ENCODE measurements around the gene SPEN. TPM values are rescaled to one million over a fixed set of nuclear protein-coding genes. Genes with fewer than 3 reads are reported as not detected.
"Not testable (repeated sequence)": the region's sequence is repeated elsewhere in the genome, so short reads cannot be mapped to it uniquely, and the experiment has no call there.

SPEN gene
- total RNA-seq, 2 experiments from 2014 or later = 73.5 to 76.7 TPM

GRCh38 chr1:15974855-15975254 lies 127.3 kb downstream of the SPEN start:
- Mint-ChIP-seq H3K9me3 (no peaks in the 10 kb centered on the region), H3K27me3 (no peaks in the 10 kb centered on the region), H3K4me1 (ENCODE audit: low read depth) (peaks cover 38% of the 10 kb centered on the region), H3K4me3 (peak overlapping the region; percentile 93), H3K27ac (peak overlapping the region; percentile 92), H3K36me3 (ENCODE audit: low read depth) (peaks cover 42% of the 10 kb centered on the region)
- H3K27me3 ChIP-seq (ENCODE audit: control insufficient read depth in 1 of 2, insufficient read depth in 2 of 2, low read length in 2 of 2) = no peaks in the 10 kb centered on the region
- POLR2A ChIA-PET = interaction anchor here (0.6 to 3.0 kb wide), 6 partner anchors 8 to 188 kb away, joined by 3 to 29 read pairs (median 10); partner anchors contain the start of gene SPEN
- no peak for ATAC-seq (ENCODE audit: poor library complexity)
- peaks cover 37% of the 10 kb centered on the region for H3K4me1 ChIP-seq (ENCODE audit: insufficient read depth, low read length)
- H3K9me3 ChIP-seq (ENCODE audit: control insufficient read depth in 1 of 2, insufficient read depth in 1 of 2, low read length in 2 of 2) = no peaks in the 10 kb centered on the region
- H3K4me3 ChIP-seq (ENCODE audit: low read length) = peak overlapping the region; percentile 91
- CTCF ChIA-PET = interaction anchor here (1.5 to 1.7 kb wide), 3 partner anchors 17 to 128 kb away, joined by 3 to 5 read pairs (median 4); partner anchors contain the start of gene SPEN
- intact Hi-C loops (cut with DNase I, micrococcal nuclease) = loop anchor here in 1 of 2 experiments (5.0 to 10.0 kb wide), 5 partner anchors 123 to 1080 kb away; partner anchors contain the start of genes DDI2 and SDHB
- no peak overlapping the region for H3K27ac ChIP-seq (ENCODE audit: low read depth in 1 of 2, low read length in 2 of 2)
- TF ChIP-seq CTCF (IDR thresholded peaks at IDR 0.05) = no peak
- DNase-seq = peak in 1 of 14 experiments; percentile 51
- peaks cover 17% of the 10 kb centered on the region for H3K36me3 ChIP-seq (ENCODE audit: insufficient read depth, low read length)

- no peaks in the 10 kb centered on the region for H3K9me3 ChIP-seq (ENCODE audit: control insufficient read depth in 1 of 2, insufficient read depth in 1 of 2, low read length in 2 of 2)
- Mint-ChIP-seq H3K4me3 (peak overlapping the region; percentile 93), H3K27ac (peak overlapping the region; percentile 92), H3K27me3 (no peaks in the 10 kb centered on the region), H3K36me3 (ENCODE audit: low read depth) (peaks cover 37% of the 10 kb centered on the region), H3K4me1 (ENCODE audit: low read depth) (peaks cover 38% of the 10 kb centered on the region), H3K9me3 (no peaks in the 10 kb centered on the region)
- intact Hi-C loops (cut with DNase I, micrococcal nuclease) = loop anchor here in 1 of 2 experiments (5.0 to 10.0 kb wide), 5 partner anchors 123 to 1079 kb away; partner anchors contain the start of genes DDI2 and SDHB
- peak overlapping the region in 1 of 2 donors; percentile 67 for H3K27ac ChIP-seq (ENCODE audit: low read depth in 1 of 2, low read length in 2 of 2)
- no peak for TF ChIP-seq CTCF (IDR thresholded peaks at IDR 0.05)
- H3K36me3 ChIP-seq (ENCODE audit: insufficient read depth, low read length) = peaks cover 15% of the 10 kb centered on the region
- peak overlapping the region; percentile 91 for H3K4me3 ChIP-seq (ENCODE audit: low read length)
- peaks cover 37% of the 10 kb centered on the region for H3K4me1 ChIP-seq (ENCODE audit: insufficient read depth, low read length)
- ChIA-PET CTCF (interaction anchor here (0.9 to 2.0 kb wide), 8 partner anchors 17 to 172 kb away, joined by 3 to 10 read pairs (median 4); partner anchors contain the start of gene SPEN), POLR2A (interaction anchor here (0.6 to 3.0 kb wide), 10 partner anchors 8 to 372 kb away, joined by 3 to 29 read pairs (median 5); partner anchors contain the start of gene SPEN)
- DNase-seq (peak in 12 of 14 experiments; percentile 22 to 79 (median 51)), ATAC-seq (ENCODE audit: poor library complexity) (peak; percentile 48)
- H3K27me3 ChIP-seq (ENCODE audit: control insufficient read depth in 1 of 2, insufficient read depth in 2 of 2, low read length in 2 of 2) = no peaks in the 10 kb centered on the region
Observed at GRCh38 chr1:15975358-15975804, 127.9 kb downstream of the SPEN start.

DNA sequence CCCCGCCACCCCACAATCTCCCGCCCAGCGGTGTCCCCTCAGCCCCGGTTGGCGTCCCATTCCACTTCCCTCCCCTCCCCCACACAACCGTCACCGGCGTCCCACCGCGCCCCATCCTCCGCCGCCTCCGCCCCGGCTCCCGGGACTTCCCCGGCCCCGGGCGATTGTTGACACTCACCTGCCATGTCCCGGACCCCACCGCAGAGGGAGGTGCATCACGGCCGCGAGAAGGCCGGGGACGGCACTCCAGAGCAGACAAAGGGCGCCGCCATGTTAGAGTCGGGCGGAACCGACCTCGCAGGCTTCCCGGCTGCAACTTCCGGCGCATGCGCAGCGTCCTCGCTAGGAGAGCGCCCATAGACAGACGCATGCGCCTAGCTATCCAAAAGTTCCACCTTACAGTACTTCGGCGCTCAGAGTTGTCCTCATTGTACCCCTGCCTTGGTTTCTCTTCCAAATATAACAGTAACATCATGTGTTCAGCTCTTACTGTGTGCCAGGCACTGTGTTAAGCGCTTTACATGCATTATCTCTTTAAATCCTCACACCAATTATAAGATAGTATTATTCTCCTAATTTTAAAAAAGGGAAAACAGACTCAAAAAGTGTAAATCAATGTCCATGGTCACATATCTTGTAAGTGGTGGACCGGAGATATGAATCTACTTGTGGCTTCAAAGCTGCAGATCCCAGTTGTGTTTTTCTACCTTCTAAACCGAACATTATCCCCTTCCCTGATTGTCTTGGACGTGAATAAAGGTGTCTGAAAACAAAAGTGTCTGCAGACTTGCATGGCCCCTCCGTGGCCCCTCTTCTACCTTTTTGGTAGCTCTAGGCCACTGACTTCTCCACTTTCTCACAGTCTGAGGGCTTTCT lies 128.5 kb downstream of the SPEN start, which contains the start of gene ZBTB17:
TSS of gene ZBTB17 (minus strand) at position 297 of the 876 bp plus-strand sequence. CDS start 27,606 bp downstream, outside the sequence.
- ChIA-PET CTCF (interaction anchor here (0.9 to 2.0 kb wide), 8 partner anchors 18 to 172 kb away, joined by 3 to 10 read pairs (median 4); partner anchors contain the start of gene SPEN), POLR2A (interaction anchor here (0.5 to 3.0 kb wide), 12 partner anchors 9 to 464 kb away, joined by 3 to 29 read pairs (median 4); partner anchors contain the start of genes NECAP2 and SPEN)
- Histone ChIP-seq H3K4me1 (ENCODE audit: insufficient read depth, low read length) (peaks cover 37% of the 10 kb centered on the region), H3K9me3 (ENCODE audit: control insufficient read depth in 1 of 2, insufficient read depth in 1 of 2, low read length in 2 of 2) (no peaks in the 10 kb centered on the region), H3K36me3 (ENCODE audit: insufficient read depth, low read length) (peaks cover 15% of the 10 kb centered on the region), H3K27me3 (ENCODE audit: control insufficient read depth in 1 of 2, insufficient read depth in 2 of 2, low read length in 2 of 2) (no peaks in the 10 kb centered on the region), H3K4me3 (ENCODE audit: low read length) (peak within 1 kb of the TSS; percentile 91), H3K27ac (ENCODE audit: low read depth in 1 of 2, low read length in 2 of 2) (peak within 1 kb of the TSS; percentile 67 to 70)
- H3K36me3 Mint-ChIP-seq (ENCODE audit: low read depth) = peaks cover 32% of the 10 kb centered on the region
- H3K4me1 Mint-ChIP-seq (ENCODE audit: low read depth) = peaks cover 34% of the 10 kb centered on the region
- H3K9me3 Mint-ChIP-seq = no peaks in the 10 kb centered on the region
- peak; percentile 92 for ATAC-seq (ENCODE audit: poor library complexity)
- H3K4me3 Mint-ChIP-seq = peak within 1 kb of the TSS; percentile 99
- intact Hi-C loops (cut with DNase I, micrococcal nuclease) = loop anchor here in 1 of 2 experiments (2.0 to 10.0 kb wide), 6 partner anchors 124 to 1079 kb away; partner anchors contain the start of genes DDI2, SDHB and SZRD1
- H3K27me3 Mint-ChIP-seq = no peaks in the 10 kb centered on the region
- no peak for TF ChIP-seq CTCF (IDR thresholded peaks at IDR 0.05)
- peak; percentile 91 to 99 (median 94) for DNase-seq
- peak within 1 kb of the TSS; percentile 92 for H3K27ac Mint-ChIP-seq

DNA sequence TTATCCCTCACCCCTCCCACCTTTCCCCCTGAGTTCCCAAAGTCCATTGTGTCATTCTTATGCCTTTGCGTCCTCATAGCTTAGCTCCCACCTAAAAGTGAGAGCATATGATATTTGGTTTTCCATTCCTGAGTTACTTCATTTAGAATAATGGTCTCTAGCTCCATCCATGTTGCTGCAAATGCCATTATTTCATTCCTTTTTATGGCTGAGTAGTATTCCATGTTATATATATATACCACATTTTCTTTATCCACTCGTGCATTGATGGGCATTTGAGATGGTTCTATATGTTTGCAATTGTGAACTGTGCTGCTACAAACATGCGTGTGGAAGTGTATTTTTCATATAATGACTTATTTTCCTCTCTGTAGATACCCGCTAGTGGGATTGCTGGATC lies 130.4 kb downstream of the SPEN start:
- CTCF ChIA-PET; H3K27me3 ChIP-seq (ENCODE audit: control insufficient read depth in 1 of 2, insufficient read depth in 2 of 2, low read length in 2 of 2); ATAC-seq (ENCODE audit: poor library complexity); H3K36me3 ChIP-seq (ENCODE audit: insufficient read depth, low read length); H3K27ac Mint-ChIP-seq; H3K9me3 Mint-ChIP-seq; DNase-seq; H3K27me3 Mint-ChIP-seq; H3K4me3 ChIP-seq (ENCODE audit: low read length); H3K9me3 ChIP-seq (ENCODE audit: control insufficient read depth in 1 of 2, insufficient read depth in 1 of 2, low read length in 2 of 2); POLR2A ChIA-PET; H3K27ac ChIP-seq (ENCODE audit: low read depth in 1 of 2, low read length in 2 of 2): not testable (repeated sequence)
- H3K36me3 Mint-ChIP-seq (ENCODE audit: low read depth) = peaks cover 18% of the 10 kb centered on the region
- peaks cover 29% of the 10 kb centered on the region for H3K4me1 ChIP-seq (ENCODE audit: insufficient read depth, low read length)
- intact Hi-C loops (cut with DNase I, micrococcal nuclease) = loop anchor here in 1 of 2 experiments (2.0 to 10.0 kb wide), 6 partner anchors 126 to 1077 kb away; partner anchors contain the start of genes DDI2, SDHB and SZRD1
- H3K4me1 Mint-ChIP-seq (ENCODE audit: low read depth) = peaks cover 27% of the 10 kb centered on the region
- H3K4me3 Mint-ChIP-seq = peak overlapping the region; percentile 60
